HL-60 (cell line): Measurements from ENCODE around the gene TBC1D14.

ENCODE experiments used
- CTCF ChIP-seq: IDR thresholded peaks from one replicate; pipeline ENCODE4 v1.5.1; 2011; ENCODE audit warnings: low read length, control low read depth, inconsistent platforms; ENCODE audit not compliant: insufficient read depth
- SPI1 ChIP-seq: IDR thresholded peaks from 2 replicates; pipeline ENCODE4 v1.6.1; 2012; ENCODE audit warnings: low read depth, mild to moderate bottlenecking, borderline replicate concordance

GRCh38 chr4:7062816-7063215, 153.2 kb downstream of the TBC1D14 start:
- TF ChIP-seq CTCF = no peak
- no peak for TF ChIP-seq SPI1
